Panc1 (cell line): Measurements from ENCODE around the gene DEFB123. TPM values are rescaled to one million over a fixed set of nuclear protein-coding genes. Genes with fewer than 3 reads are reported as not detected.
A peak's percentile ranks its signal among the peaks of the same experiment; 100 is the strongest.
"Not testable (repeated sequence)": the region's sequence is repeated elsewhere in the genome, so short reads cannot be mapped to it uniquely, and the experiment has no call there.

Source experiments
- ATAC-seq: fragments of 200-7000 bp; cut with Tn5 transposase; 2 replicates; pipeline ENCODE4 v1.9.1; 2020; ENCODE audit warnings: mild to moderate bottlenecking, moderate library complexity
- BruUV-seq: library from RNA; stranded (reverse); fragments of 400-500 nt; replicated peaks from 2 replicates; lab custom pipeline; 2021; lab: Mats Ljungman, UMichigan
- CTCF ChIA-PET: fragments of 300-600 bp; sonication (Branson Sonifier 250); formaldehyde crosslinking; loops from one replicate; lab custom pipeline; 2022; ENCODE audit warnings: antibody characterized with exemption; lab: Charles Lee
- POLR2A ChIA-PET: fragments of 300-600 bp; sonication (Branson Sonifier 250); formaldehyde crosslinking; loops from one replicate; lab custom pipeline; 2022; ENCODE audit warnings: antibody characterized with exemption; lab: Charles Lee
- DNase-seq: peaks from one replicate; pipeline ENCODE4 v3.0.0-alpha.2; 2010; ENCODE audit warnings: low read depth, low spot score
- H3K27ac ChIP-seq: 2 replicates; pipeline ENCODE4 v1.5.1; 2011; ENCODE audit warnings: mild to moderate bottlenecking, low read length, inconsistent platforms
- H3K27me3 ChIP-seq: fragments of 200-500 bp; sonication (Bioruptor generic); 2 replicates; pipeline ENCODE4 v1.6.0; 2014; ENCODE audit warnings: low read length, inconsistent platforms; ENCODE audit not compliant: control insufficient read depth, insufficient read depth
- H3K36me3 ChIP-seq: fragments of 200-500 bp; sonication (Bioruptor generic); 2 replicates; pipeline ENCODE4 v1.5.1; 2014; ENCODE audit warnings: inconsistent platforms, mild to moderate bottlenecking, low read length, moderate library complexity; ENCODE audit not compliant: control insufficient read depth, insufficient read depth
- H3K4me1 ChIP-seq: 2 replicates; pipeline ENCODE4 v1.5.1; 2011; ENCODE audit warnings: inconsistent platforms, mild to moderate bottlenecking, low read length, moderate library complexity; ENCODE audit not compliant: control insufficient read depth, insufficient read depth
- H3K4me3 ChIP-seq, 2 experiments: 2 replicates each; pipeline ENCODE4 v1.5.1; 2011 to 2012; ENCODE audit warnings: low read depth in 2 of 2, low read length in 2 of 2, mild to moderate bottlenecking in 2 of 2, inconsistent platforms in 1 of 2, moderate library complexity in 1 of 2
- H3K9me3 ChIP-seq: fragments of 200-500 bp; sonication (Bioruptor generic); 2 replicates; pipeline ENCODE4 v1.5.1; 2014; ENCODE audit warnings: low read depth, mild to moderate bottlenecking, inconsistent platforms, low read length, moderate library complexity; ENCODE audit not compliant: control insufficient read depth, insufficient read depth
- CTCF ChIP-seq: fragments of 450-650 bp; IDR thresholded peaks from 2 replicates; pipeline ENCODE4 v1.5.1; 2017; ENCODE audit warnings: mild to moderate bottlenecking
- POLR2AphosphoS5 ChIP-seq: IDR thresholded peaks from 2 replicates; pipeline ENCODE4 v1.6.1; 2012; ENCODE audit warnings: mild to moderate bottlenecking, low read depth, low read length, moderate library complexity
- REST ChIP-seq, 2 experiments: IDR thresholded peaks; 2 replicates each; pipeline ENCODE4 v1.6.1; 2011 to 2012; ENCODE audit warnings: low read depth in 2 of 2, control low read depth in 1 of 2, low read length in 1 of 2, mild to moderate bottlenecking in 1 of 2, moderate library complexity in 1 of 2; ENCODE audit not compliant: insufficient read depth in 1 of 2
- SIN3A ChIP-seq: IDR thresholded peaks from 2 replicates; pipeline ENCODE4 v1.6.1; 2012; ENCODE audit warnings: low read depth, mild to moderate bottlenecking, low read length, moderate library complexity, borderline replicate concordance; ENCODE audit not compliant: insufficient read depth
- TCF7L2 ChIP-seq: IDR thresholded peaks from 2 replicates; pipeline ENCODE4 v1.6.1; 2011; ENCODE audit warnings: mild to moderate bottlenecking, low read depth, low read length, inconsistent platforms
- in situ Hi-C: cut with HindIII; loops from 2 replicates; pipeline ENCODE4 v1.10.0; 2016; ENCODE audit warnings: low sequenced_read_pairs, low pct_unique_long_range_greater_than_20kb
- intact Hi-C: fragments of 100-400 bp; cut with micrococcal nuclease; formaldehyde crosslinking; loops from one replicate; pipeline ENCODE4 v1.10.0; 2022; ENCODE audit not compliant: unreplicated experiment
- total RNA-seq: library from RNA; stranded (reverse); gene quantifications from one replicate; pipeline ENCODE4 v1.2.1, GENCODE V29; 2021; ENCODE audit not compliant: unreplicated experiment

Gene DEFB123
- total RNA-seq, 1 experiment from 2014 or later, result not detected

- H3K27me3 ChIP-seq, result no peaks in the 10 kb centered on the region
- no peak overlapping the region for H3K4me3 ChIP-seq
- H3K9me3 ChIP-seq, result no peaks in the 10 kb centered on the region
- ATAC-seq (peak; percentile 67), DNase-seq (no peak)
- in situ Hi-C loops (no loop called here), intact Hi-C loops (no loop called here)
- POLR2A ChIA-PET, result interaction anchor here (0.7 kb wide), 1 partner anchor 55 kb away, joined by 10 read pairs; no protein-coding TSS in a partner anchor
- no peaks in the 10 kb centered on the region for H3K36me3 ChIP-seq
- H3K4me1 ChIP-seq, result no peaks in the 10 kb centered on the region
- no peak overlapping the region for H3K27ac ChIP-seq
- no peak for TF ChIP-seq TCF7L2
- TF ChIP-seq SIN3A, result no peak
- no peak for TF ChIP-seq REST (IDR thresholded peaks at IDR 0.05; ENCODE audit: insufficient read depth in 1 of 2, low read depth in 2 of 2, low read length in 1 of 2)
- TF ChIP-seq CTCF, result no peak
- no peak for TF ChIP-seq POLR2AphosphoS5
- BruUV-seq, result no TSS peak
- CTCF ChIA-PET, result interaction anchor here (0.7 to 1.1 kb wide), 2 partner anchors 49 to 66 kb away, joined by 4 to 6 read pairs; no protein-coding TSS in a partner anchor
Observed at GRCh38 chr20:31454361-31454760, 13.9 kb downstream of the DEFB123 start.

GRCh38 chr20:31470946-31471345 lies 30.5 kb downstream of the DEFB123 start:
- CTCF ChIA-PET, DNase-seq, H3K36me3 ChIP-seq, intact Hi-C loops, ATAC-seq, H3K4me3 ChIP-seq, H3K27me3 ChIP-seq, H3K4me1 ChIP-seq, BruUV-seq, H3K9me3 ChIP-seq, POLR2A ChIA-PET, H3K27ac ChIP-seq, in situ Hi-C loops: not testable (repeated sequence)
